Measurements from ENCODE around the gene SHC3. TPM values are rescaled to one million over a fixed set of nuclear protein-coding genes. Genes with fewer than 3 reads are reported as not detected.

SHC3 gene
- total RNA-seq, 1 experiment from 2014 or later: 0.66 TPM

DNA sequence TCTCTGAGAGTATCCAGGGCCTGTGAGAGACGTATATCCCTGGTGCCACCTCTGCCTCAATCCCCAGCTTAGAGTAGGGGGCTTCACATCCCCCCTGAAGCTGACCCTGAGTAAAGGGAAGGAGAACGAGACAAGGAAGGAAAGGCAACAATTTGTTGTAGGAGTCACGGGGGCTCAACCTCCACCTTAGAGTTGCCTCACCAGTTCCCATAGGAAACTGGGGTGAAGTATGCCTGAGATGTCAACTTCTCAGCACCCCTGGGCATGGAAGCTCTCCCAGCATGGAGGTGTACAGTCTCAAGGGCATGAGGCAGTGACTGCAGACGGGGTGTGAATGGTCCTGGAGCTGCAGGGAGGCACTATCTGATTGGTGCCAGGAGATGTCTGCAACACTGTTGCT is 133.7 kb downstream of the SHC3 start:
- Histone ChIP-seq H2AFZ (ENCODE audit: low read length) (no peak overlapping the region), H3K79me2 (ENCODE audit: low read length) (no peaks in the 10 kb centered on the region), H3K27ac (ENCODE audit: low read length) (no peak overlapping the region), H3K36me3 (ENCODE audit: low read depth, low read length) (no peaks in the 10 kb centered on the region), H3K27me3 (ENCODE audit: low read length) (no peaks in the 10 kb centered on the region), H4K20me1 (ENCODE audit: low read length) (no peaks in the 10 kb centered on the region), H3K4me3 (ENCODE audit: low read length) (no peak overlapping the region), H3K4me2 (ENCODE audit: low read length) (no peak overlapping the region), H3F3A (ENCODE audit: low read length, unreplicated experiment) (no peaks in the 10 kb centered on the region), H3K9me3 (ENCODE audit: low read length) (no peaks in the 10 kb centered on the region), H3K9ac (ENCODE audit: low read length) (no peak overlapping the region), H3K4me1 (ENCODE audit: insufficient read depth, low read length) (no peaks in the 10 kb centered on the region), H3K9me2 (replicated peaks; ENCODE audit: low read length) (no peaks in the 10 kb centered on the region)
- intact Hi-C loops (cut with micrococcal nuclease): no loop called here
- BruUV-seq (replicated peaks): no TSS peak
- POLR2A ChIA-PET (ENCODE audit: unreplicated experiment): no interaction called here
- no peak for DNase-seq
- no peak for TF ChIP-seq EZH2 (IDR thresholded peaks at IDR 0.05; ENCODE audit: low read length, unreplicated experiment)
- no peak for TF ChIP-seq EZH2phosphoT487 (IDR thresholded peaks at IDR 0.05; ENCODE audit: borderline replicate concordance, low read length)
- TF ChIP-seq, protein P1, sequence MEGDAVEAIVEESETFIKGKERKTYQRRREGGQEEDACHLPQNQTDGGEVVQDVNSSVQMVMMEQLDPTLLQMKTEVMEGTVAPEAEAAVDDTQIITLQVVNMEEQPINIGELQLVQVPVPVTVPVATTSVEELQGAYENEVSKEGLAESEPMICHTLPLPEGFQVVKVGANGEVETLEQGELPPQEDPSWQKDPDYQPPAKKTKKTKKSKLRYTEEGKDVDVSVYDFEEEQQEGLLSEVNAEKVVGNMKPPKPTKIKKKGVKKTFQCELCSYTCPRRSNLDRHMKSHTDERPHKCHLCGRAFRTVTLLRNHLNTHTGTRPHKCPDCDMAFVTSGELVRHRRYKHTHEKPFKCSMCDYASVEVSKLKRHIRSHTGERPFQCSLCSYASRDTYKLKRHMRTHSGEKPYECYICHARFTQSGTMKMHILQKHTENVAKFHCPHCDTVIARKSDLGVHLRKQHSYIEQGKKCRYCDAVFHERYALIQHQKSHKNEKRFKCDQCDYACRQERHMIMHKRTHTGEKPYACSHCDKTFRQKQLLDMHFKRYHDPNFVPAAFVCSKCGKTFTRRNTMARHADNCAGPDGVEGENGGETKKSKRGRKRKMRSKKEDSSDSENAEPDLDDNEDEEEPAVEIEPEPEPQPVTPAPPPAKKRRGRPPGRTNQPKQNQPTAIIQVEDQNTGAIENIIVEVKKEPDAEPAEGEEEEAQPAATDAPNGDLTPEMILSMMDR (conservative IDR thresholded peaks at IDR 0.05; ENCODE audit: low read depth, low read length): no peak
- CTCF ChIA-PET: no interaction called here
- no peak for ATAC-seq

DNA sequence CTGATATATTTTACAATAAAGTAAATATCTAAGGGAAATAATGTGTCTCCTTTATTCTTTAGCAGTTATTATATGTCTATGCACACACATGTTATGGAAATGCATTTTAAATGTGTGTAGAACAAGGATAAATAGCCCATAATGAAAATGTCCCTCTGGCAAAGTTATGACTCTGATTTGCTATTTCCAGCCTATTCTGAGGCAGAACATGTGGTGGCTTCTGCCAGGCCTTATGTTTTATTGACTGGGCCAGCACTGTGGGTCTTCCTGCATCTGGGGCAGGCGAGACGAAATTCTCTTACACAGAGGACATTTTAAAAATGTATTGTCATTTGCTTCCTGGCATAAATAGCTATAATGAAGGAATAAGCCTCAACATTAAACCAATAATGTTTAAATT is 134.5 kb downstream of the SHC3 start:
- Histone ChIP-seq H3F3A (ENCODE audit: low read length, unreplicated experiment) (no peaks in the 10 kb centered on the region), H3K27me3 (ENCODE audit: low read length) (no peaks in the 10 kb centered on the region), H3K9me3 (ENCODE audit: low read length) (no peaks in the 10 kb centered on the region), H3K4me2 (ENCODE audit: low read length) (no peak overlapping the region), H2AFZ (ENCODE audit: low read length) (no peak overlapping the region), H3K79me2 (ENCODE audit: low read length) (no peaks in the 10 kb centered on the region), H3K27ac (ENCODE audit: low read length) (no peak overlapping the region), H3K4me3 (ENCODE audit: low read length) (no peak overlapping the region), H3K9ac (ENCODE audit: low read length) (no peak overlapping the region), H3K9me2 (replicated peaks; ENCODE audit: low read length) (no peaks in the 10 kb centered on the region), H3K4me1 (ENCODE audit: insufficient read depth, low read length) (no peaks in the 10 kb centered on the region), H3K36me3 (ENCODE audit: low read depth, low read length) (no peaks in the 10 kb centered on the region), H4K20me1 (ENCODE audit: low read length) (no peaks in the 10 kb centered on the region)
- ATAC-seq: no peak
- TF ChIP-seq, protein P1 (conservative IDR thresholded peaks at IDR 0.05; ENCODE audit: low read depth, low read length): no peak
- TF ChIP-seq EZH2phosphoT487 (IDR thresholded peaks at IDR 0.05; ENCODE audit: borderline replicate concordance, low read length) (no peak), EZH2 (IDR thresholded peaks at IDR 0.05; ENCODE audit: low read length, unreplicated experiment) (no peak)
- POLR2A ChIA-PET (ENCODE audit: unreplicated experiment): no interaction called here
- CTCF ChIA-PET: no interaction called here
- intact Hi-C loops (cut with micrococcal nuclease): no loop called here
- BruUV-seq (replicated peaks): no TSS peak
- DNase-seq: no peak

DNA sequence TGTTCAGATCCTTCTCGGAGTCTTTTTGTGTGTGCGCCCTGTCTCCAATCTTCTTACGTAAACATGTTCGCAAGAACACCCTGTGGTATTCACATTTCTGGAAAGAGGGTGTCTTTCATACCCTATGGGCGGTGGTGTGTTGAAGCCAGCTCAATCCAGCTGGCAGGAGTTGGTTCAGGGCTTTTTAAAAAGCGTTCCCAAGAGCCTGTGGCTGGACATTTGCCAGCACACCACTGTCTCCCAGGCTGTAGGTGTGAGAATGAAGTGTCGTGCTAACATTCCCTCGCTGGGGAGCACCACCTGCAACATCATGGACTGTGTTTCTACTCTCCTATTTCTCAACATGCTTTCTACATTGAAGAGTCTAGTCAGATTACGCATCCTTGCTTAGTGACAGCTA is 135.6 kb downstream of the SHC3 start:
- H4K20me1 ChIP-seq (ENCODE audit: low read length): no peaks in the 10 kb centered on the region
- H3K9me2 ChIP-seq (replicated peaks; ENCODE audit: low read length): no peaks in the 10 kb centered on the region
- H3F3A ChIP-seq (ENCODE audit: low read length, unreplicated experiment): no peaks in the 10 kb centered on the region
- ChIA-PET CTCF (no interaction called here), POLR2A (ENCODE audit: unreplicated experiment) (no interaction called here)
- H3K9ac ChIP-seq (ENCODE audit: low read length): no peak overlapping the region
- intact Hi-C loops (cut with micrococcal nuclease): no loop called here
- no peak overlapping the region for H3K4me2 ChIP-seq (ENCODE audit: low read length)
- no peak overlapping the region for H2AFZ ChIP-seq (ENCODE audit: low read length)
- no peak for TF ChIP-seq EZH2phosphoT487 (IDR thresholded peaks at IDR 0.05; ENCODE audit: borderline replicate concordance, low read length)
- TF ChIP-seq EZH2 (IDR thresholded peaks at IDR 0.05; ENCODE audit: low read length, unreplicated experiment): no peak
- TF ChIP-seq, protein P1 (conservative IDR thresholded peaks at IDR 0.05; ENCODE audit: low read depth, low read length): no peak
- ATAC-seq: no peak
- no peak overlapping the region for H3K4me3 ChIP-seq (ENCODE audit: low read length)
- DNase-seq: no peak
- H3K4me1 ChIP-seq (ENCODE audit: insufficient read depth, low read length): no peaks in the 10 kb centered on the region
- H3K36me3 ChIP-seq (ENCODE audit: low read depth, low read length): no peaks in the 10 kb centered on the region
- H3K27me3 ChIP-seq (ENCODE audit: low read length): no peaks in the 10 kb centered on the region
- BruUV-seq (replicated peaks): no TSS peak
- no peak overlapping the region for H3K27ac ChIP-seq (ENCODE audit: low read length)
- H3K79me2 ChIP-seq (ENCODE audit: low read length): no peaks in the 10 kb centered on the region
- H3K9me3 ChIP-seq (ENCODE audit: low read length): no peaks in the 10 kb centered on the region
